GM19193 (cell line): ENCODE measurements around the gene TNXB.

Source experiments
- POLR2A ChIP-seq: IDR thresholded peaks from 4 replicates; pipeline ENCODE4 v1.6.1; 2011; ENCODE audit not compliant: insufficient read depth, insufficient read length; ENCODE audit errors: extremely low read depth

Gene TNXB

GRCh38 chr6:32127409-32127716 is 18.2 kb upstream of the TNXB start:
- no peak for TF ChIP-seq POLR2A

- TF ChIP-seq POLR2A, result no peak
Measured at GRCh38 chr6:32126880-32127279, 17.7 kb upstream of the TNXB start.

GRCh38 chr6:32123681-32124080 is 14.5 kb upstream of the TNXB start:
- TF ChIP-seq POLR2A, result no peak

GRCh38 chr6:32120573-32121059 is 11.5 kb upstream of the TNXB start:
- no peak for TF ChIP-seq POLR2A

GRCh38 chr6:32118782-32119628 is 9.9 kb upstream of the TNXB start:
- TF ChIP-seq POLR2A, result no peak

GRCh38 chr6:32117461-32117860 is 8.3 kb upstream of the TNXB start:
- no peak for TF ChIP-seq POLR2A

- TF ChIP-seq POLR2A, result no peak
Measured at GRCh38 chr6:32116674-32117073, 7.5 kb upstream of the TNXB start.

GRCh38 chr6:32115623-32116022 is 6.5 kb upstream of the TNXB start:
- no peak for TF ChIP-seq POLR2A

GRCh38 chr6:32114796-32115195 is 5.7 kb upstream of the TNXB start:
- TF ChIP-seq POLR2A, result no peak

- TF ChIP-seq POLR2A, result no peak
Measured at GRCh38 chr6:32113386-32114352, 4.5 kb upstream of the TNXB start.

GRCh38 chr6:32112431-32112980 is 3.4 kb upstream of the TNXB start:
- TF ChIP-seq POLR2A, result no peak

GRCh38 chr6:32111424-32112066 is 2.4 kb upstream of the TNXB start:
- no peak for TF ChIP-seq POLR2A

GRCh38 chr6:32110632-32111031 is 1.5 kb upstream of the TNXB start:
- peak; percentile 12 for TF ChIP-seq POLR2A

GRCh38 chr6:32109765-32110160 is 625 bp upstream of the TNXB start:
- TF ChIP-seq POLR2A, result no peak

GRCh38 chr6:32108727-32109113 is 418 bp downstream of the TNXB start:
- no peak for TF ChIP-seq POLR2A
